ENCODE data around the gene TPR. TPM values are rescaled to one million over a fixed set of nuclear protein-coding genes. Genes with fewer than 3 reads are reported as not detected.

The TPR gene
- polyA plus RNA-seq, 1 of the 3 experiments (the other 2 are of a cell fraction) = 37.5 TPM

DNA sequence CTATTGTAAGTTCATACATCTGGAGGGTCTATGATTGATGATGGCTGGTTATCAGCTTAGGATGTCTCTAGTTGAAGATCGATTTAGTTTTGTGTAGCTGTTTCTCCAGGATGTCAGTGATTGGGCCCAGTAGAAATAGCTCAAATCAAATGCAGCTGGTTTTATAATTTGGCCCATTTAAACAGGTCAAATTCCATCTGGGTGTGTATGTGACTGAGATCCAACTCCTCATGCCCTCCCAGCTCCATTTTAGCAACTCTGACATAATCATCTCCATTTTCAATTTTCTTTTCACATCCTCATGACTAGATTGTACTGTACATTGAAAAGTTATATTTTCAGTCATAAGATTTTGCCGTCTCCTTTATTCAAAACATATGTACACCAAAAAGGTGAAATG lies 99.2 kb downstream of the TPR start:
- DNase-seq = no peak
- Histone ChIP-seq H2AFZ (ENCODE audit: low read depth) (no peak overlapping the region), H3K9me3 (no peaks in the 10 kb centered on the region), H3K27ac (ENCODE audit: low read depth in 2 of 2, low read length in 1 of 2) (peak overlapping the region in 1 of 2 experiments; percentile 11; a peak in 1 of 4 replicates), H3K4me1 (ENCODE audit: control insufficient read depth in 1 of 2, insufficient read depth in 2 of 2, low read depth in 1 of 2, low read length in 1 of 2) (no peaks in the 10 kb centered on the region), H3K9me2 (no peaks in the 10 kb centered on the region), H3K27me3 (ENCODE audit: insufficient read depth) (no peaks in the 10 kb centered on the region; the same call in 1 of the 2 replicates), H3K4me2 (no peak overlapping the region), H3K36me3 (replicated peaks in 1 of 2; ENCODE audit: control insufficient read depth in 1 of 2, insufficient read depth in 2 of 2, low read length in 1 of 2) (no peaks in the 10 kb centered on the region), H3K4me3 (ENCODE audit: low read depth in 2 of 2, low read length in 1 of 2) (no peak overlapping the region), H3K9ac (no peak overlapping the region), H3K79me2 (ENCODE audit: insufficient read depth) (no peaks in the 10 kb centered on the region), H3F3A (replicated peaks; ENCODE audit: insufficient read depth) (no peaks in the 10 kb centered on the region), H4K20me1 (ENCODE audit: insufficient read depth) (no peaks in the 10 kb centered on the region)
- TF ChIP-seq POLR2AphosphoS5 (IDR thresholded peaks at IDR 0.05; ENCODE audit: low read depth, low read length) = no peak
- TF ChIP-seq EZH2phosphoT487 (IDR thresholded peaks at IDR 0.05; ENCODE audit: borderline replicate concordance, low read depth) = no peak
- no peak for TF ChIP-seq FOSL2 (IDR thresholded peaks at IDR 0.05; ENCODE audit: borderline replicate concordance, low read depth)
- no peak for TF ChIP-seq TEAD4 (IDR thresholded peaks at IDR 0.05; ENCODE audit: borderline replicate concordance, insufficient read depth)
- TF ChIP-seq RCOR1 (IDR thresholded peaks at IDR 0.05; ENCODE audit: low read length) = no peak
- TF ChIP-seq RXRA (IDR thresholded peaks at IDR 0.05; ENCODE audit: borderline replicate concordance, low read depth) = no peak
- TF ChIP-seq RFX5 (IDR thresholded peaks at IDR 0.05; ENCODE audit: low read length) = no peak
- no peak for TF ChIP-seq RAD21 (IDR thresholded peaks at IDR 0.05; ENCODE audit: low read length)
- TF ChIP-seq, protein P1, sequence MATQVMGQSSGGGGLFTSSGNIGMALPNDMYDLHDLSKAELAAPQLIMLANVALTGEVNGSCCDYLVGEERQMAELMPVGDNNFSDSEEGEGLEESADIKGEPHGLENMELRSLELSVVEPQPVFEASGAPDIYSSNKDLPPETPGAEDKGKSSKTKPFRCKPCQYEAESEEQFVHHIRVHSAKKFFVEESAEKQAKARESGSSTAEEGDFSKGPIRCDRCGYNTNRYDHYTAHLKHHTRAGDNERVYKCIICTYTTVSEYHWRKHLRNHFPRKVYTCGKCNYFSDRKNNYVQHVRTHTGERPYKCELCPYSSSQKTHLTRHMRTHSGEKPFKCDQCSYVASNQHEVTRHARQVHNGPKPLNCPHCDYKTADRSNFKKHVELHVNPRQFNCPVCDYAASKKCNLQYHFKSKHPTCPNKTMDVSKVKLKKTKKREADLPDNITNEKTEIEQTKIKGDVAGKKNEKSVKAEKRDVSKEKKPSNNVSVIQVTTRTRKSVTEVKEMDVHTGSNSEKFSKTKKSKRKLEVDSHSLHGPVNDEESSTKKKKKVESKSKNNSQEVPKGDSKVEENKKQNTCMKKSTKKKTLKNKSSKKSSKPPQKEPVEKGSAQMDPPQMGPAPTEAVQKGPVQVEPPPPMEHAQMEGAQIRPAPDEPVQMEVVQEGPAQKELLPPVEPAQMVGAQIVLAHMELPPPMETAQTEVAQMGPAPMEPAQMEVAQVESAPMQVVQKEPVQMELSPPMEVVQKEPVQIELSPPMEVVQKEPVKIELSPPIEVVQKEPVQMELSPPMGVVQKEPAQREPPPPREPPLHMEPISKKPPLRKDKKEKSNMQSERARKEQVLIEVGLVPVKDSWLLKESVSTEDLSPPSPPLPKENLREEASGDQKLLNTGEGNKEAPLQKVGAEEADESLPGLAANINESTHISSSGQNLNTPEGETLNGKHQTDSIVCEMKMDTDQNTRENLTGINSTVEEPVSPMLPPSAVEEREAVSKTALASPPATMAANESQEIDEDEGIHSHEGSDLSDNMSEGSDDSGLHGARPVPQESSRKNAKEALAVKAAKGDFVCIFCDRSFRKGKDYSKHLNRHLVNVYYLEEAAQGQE (IDR thresholded peaks at IDR 0.05; ENCODE audit: low read depth, low read length) = no peak
- no peak for TF ChIP-seq SMC3 (IDR thresholded peaks at IDR 0.05; ENCODE audit: low read depth, low read length)
- TF ChIP-seq CHD2 (IDR thresholded peaks at IDR 0.05; ENCODE audit: low read length, partially characterized antibody) = no peak
- no peak for TF ChIP-seq MEF2A (IDR thresholded peaks at IDR 0.05; ENCODE audit: borderline replicate concordance, low read depth)
- TF ChIP-seq, protein P2, sequence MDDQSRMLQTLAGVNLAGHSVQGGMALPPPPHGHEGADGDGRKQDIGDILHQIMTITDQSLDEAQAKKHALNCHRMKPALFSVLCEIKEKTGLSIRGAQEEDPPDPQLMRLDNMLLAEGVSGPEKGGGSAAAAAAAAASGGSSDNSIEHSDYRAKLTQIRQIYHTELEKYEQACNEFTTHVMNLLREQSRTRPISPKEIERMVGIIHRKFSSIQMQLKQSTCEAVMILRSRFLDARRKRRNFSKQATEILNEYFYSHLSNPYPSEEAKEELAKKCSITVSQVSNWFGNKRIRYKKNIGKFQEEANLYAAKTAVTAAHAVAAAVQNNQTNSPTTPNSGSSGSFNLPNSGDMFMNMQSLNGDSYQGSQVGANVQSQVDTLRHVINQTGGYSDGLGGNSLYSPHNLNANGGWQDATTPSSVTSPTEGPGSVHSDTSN (IDR thresholded peaks at IDR 0.05) = no peak
- TF ChIP-seq, protein P3, sequence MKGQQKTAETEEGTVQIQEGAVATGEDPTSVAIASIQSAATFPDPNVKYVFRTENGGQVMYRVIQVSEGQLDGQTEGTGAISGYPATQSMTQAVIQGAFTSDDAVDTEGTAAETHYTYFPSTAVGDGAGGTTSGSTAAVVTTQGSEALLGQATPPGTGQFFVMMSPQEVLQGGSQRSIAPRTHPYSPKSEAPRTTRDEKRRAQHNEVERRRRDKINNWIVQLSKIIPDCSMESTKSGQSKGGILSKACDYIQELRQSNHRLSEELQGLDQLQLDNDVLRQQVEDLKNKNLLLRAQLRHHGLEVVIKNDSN (IDR thresholded peaks at IDR 0.05; ENCODE audit: borderline replicate concordance, low read depth) = no peak
- TF ChIP-seq, protein P4, sequence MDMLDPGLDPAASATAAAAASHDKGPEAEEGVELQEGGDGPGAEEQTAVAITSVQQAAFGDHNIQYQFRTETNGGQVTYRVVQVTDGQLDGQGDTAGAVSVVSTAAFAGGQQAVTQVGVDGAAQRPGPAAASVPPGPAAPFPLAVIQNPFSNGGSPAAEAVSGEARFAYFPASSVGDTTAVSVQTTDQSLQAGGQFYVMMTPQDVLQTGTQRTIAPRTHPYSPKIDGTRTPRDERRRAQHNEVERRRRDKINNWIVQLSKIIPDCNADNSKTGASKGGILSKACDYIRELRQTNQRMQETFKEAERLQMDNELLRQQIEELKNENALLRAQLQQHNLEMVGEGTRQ (IDR thresholded peaks at IDR 0.05; ENCODE audit: borderline replicate concordance, low read depth, low read length) = no peak
- TF ChIP-seq, protein P5, sequence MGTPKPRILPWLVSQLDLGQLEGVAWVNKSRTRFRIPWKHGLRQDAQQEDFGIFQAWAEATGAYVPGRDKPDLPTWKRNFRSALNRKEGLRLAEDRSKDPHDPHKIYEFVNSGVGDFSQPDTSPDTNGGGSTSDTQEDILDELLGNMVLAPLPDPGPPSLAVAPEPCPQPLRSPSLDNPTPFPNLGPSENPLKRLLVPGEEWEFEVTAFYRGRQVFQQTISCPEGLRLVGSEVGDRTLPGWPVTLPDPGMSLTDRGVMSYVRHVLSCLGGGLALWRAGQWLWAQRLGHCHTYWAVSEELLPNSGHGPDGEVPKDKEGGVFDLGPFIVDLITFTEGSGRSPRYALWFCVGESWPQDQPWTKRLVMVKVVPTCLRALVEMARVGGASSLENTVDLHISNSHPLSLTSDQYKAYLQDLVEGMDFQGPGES (IDR thresholded peaks at IDR 0.05; ENCODE audit: low read depth, low read length) = no peak
- TF ChIP-seq SIN3A (IDR thresholded peaks at IDR 0.05; ENCODE audit: borderline replicate concordance, low read depth, low read length) = no peak
- TF ChIP-seq, protein P6, sequence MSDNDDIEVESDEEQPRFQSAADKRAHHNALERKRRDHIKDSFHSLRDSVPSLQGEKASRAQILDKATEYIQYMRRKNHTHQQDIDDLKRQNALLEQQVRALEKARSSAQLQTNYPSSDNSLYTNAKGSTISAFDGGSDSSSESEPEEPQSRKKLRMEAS (IDR thresholded peaks at IDR 0.05; ENCODE audit: low read depth) = no peak
- TF ChIP-seq TCF12 (IDR thresholded peaks at IDR 0.05) = no peak
- no peak for TF ChIP-seq ELF1 (IDR thresholded peaks at IDR 0.05)
- 58% methylated on average over 2 of the region's 2 CpGs for WGBS (ENCODE audit: low lambda C conversion rate)
- POLR2A ChIA-PET = no interaction called here
- CTCF ChIA-PET = interaction anchor here (1.5 kb wide), 1 partner anchor 41 kb away, joined by 4 read pairs; no protein-coding TSS in a partner anchor
